H1 (cell line): ENCODE data around the gene NDUFA11. TPM values are rescaled to one million over a fixed set of nuclear protein-coding genes. Genes with fewer than 3 reads are reported as not detected.

Source experiments
- CTCF ChIA-PET: fragments of 300-600 bp; sonication (Branson Sonifier 250); formaldehyde crosslinking; loops from one replicate; lab custom pipeline; 2021; ENCODE audit not compliant: partially characterized antibody; lab: Charles Lee
- POLR2A ChIA-PET: fragments of 300-600 bp; sonication (Branson Sonifier 250); formaldehyde crosslinking; loops from one replicate; lab custom pipeline; 2021; ENCODE audit warnings: inconsistent platforms; ENCODE audit not compliant: partially characterized antibody; lab: Charles Lee
- DNase-seq, 2 experiments: peaks; one replicate each; pipeline versions ENCODE4 v3.0.0 to v3.0.0-alpha.2; 2010 to 2022; ENCODE audit warnings: low spot score in 2 of 2, low read depth in 1 of 2, mixed read lengths in 1 of 2
- FAIRE-seq: peaks from 2 replicates; lab custom pipeline; 2011; peaks lifted over from hg19 to GRCh38; lab: Jason Lieb, UNC
- H2AFZ ChIP-seq: 2 replicates; pipeline ENCODE4 v1.8.1; 2012; ENCODE audit warnings: low read length, inconsistent platforms
- H2AK5ac ChIP-seq: 2 replicates; pipeline ENCODE4 v1.6.1; 2013; ENCODE audit warnings: low read depth, low read length
- H2BK120ac ChIP-seq: replicated peaks from 2 replicates; pipeline ENCODE3; 2013; ENCODE audit warnings: low read depth, low read length, inconsistent platforms
- H2BK12ac ChIP-seq: 2 replicates; pipeline ENCODE4 v1.6.1; 2013; ENCODE audit warnings: low read depth, low read length
- H2BK15ac ChIP-seq: 2 replicates; pipeline ENCODE4 v1.6.1; 2013; ENCODE audit warnings: low read length
- H2BK20ac ChIP-seq: 2 replicates; pipeline ENCODE4 v1.6.1; 2013; ENCODE audit warnings: low read length
- H2BK5ac ChIP-seq: 2 replicates; pipeline ENCODE4 v1.6.1; 2013; ENCODE audit warnings: low read depth, low read length
- H3K14ac ChIP-seq: 2 replicates; pipeline ENCODE4 v1.6.1; 2013; ENCODE audit warnings: inconsistent platforms; ENCODE audit not compliant: insufficient read length
- H3K18ac ChIP-seq: 2 replicates; pipeline ENCODE4 v1.6.1; 2013; ENCODE audit warnings: low read length; ENCODE audit errors: extremely low read depth
- H3K23ac ChIP-seq: 2 replicates; pipeline ENCODE4 v1.6.1; 2013; ENCODE audit warnings: inconsistent platforms; ENCODE audit not compliant: insufficient read length
- H3K23me2 ChIP-seq: 2 replicates; pipeline ENCODE4 v1.6.1; 2013; ENCODE audit warnings: low read depth, low read length
- H3K27ac ChIP-seq: 2 replicates; pipeline ENCODE4 v1.6.1; 2011; ENCODE audit warnings: low read depth, low read length, inconsistent platforms
- H3K27me3 ChIP-seq, 4 experiments: replicated peaks in 1 of 4; 1 replicate in 1 of 4; 2 replicates in 3 of 4; pipeline versions ENCODE4 v1.6.1 to v1.8.1; 2011 to 2013; ENCODE audit warnings: low read length in 3 of 4, mild to moderate bottlenecking in 3 of 4, inconsistent platforms in 2 of 4, mixed read lengths in 2 of 4, moderate library complexity in 1 of 4; ENCODE audit not compliant: control insufficient read depth in 3 of 4, insufficient read depth in 3 of 4; ENCODE audit errors: extremely low read depth in 1 of 4
- H3K36me3 ChIP-seq, 4 experiments: 2 replicates each; pipeline versions ENCODE4 v1.6.1 to v1.8.1; 2011 to 2013; ENCODE audit warnings: mild to moderate bottlenecking in 4 of 4, low read length in 3 of 4, moderate library complexity in 2 of 4, control low read depth in 1 of 4, inconsistent platforms in 1 of 4; ENCODE audit not compliant: insufficient read depth in 4 of 4, control insufficient read depth in 2 of 4
- H3K4ac ChIP-seq: replicated peaks from 2 replicates; pipeline ENCODE3; 2013; ENCODE audit warnings: low read length, low read depth, mixed read lengths, inconsistent platforms; ENCODE audit not compliant: insufficient read length
- H3K4me1 ChIP-seq, 4 experiments: replicated peaks in 1 of 4; 1 replicate in 1 of 4; 2 replicates in 3 of 4; pipeline versions ENCODE4 v1.6.1 to v1.8.1; 2011 to 2013; ENCODE audit warnings: low read length in 3 of 4, inconsistent platforms in 2 of 4, mixed read lengths in 1 of 4; ENCODE audit not compliant: insufficient read depth in 4 of 4, control insufficient read depth in 3 of 4
- H3K4me2 ChIP-seq, 2 experiments: 2 replicates each; pipeline versions ENCODE4 v1.6.1 to v1.8.1; 2011 to 2013; ENCODE audit warnings: low read depth in 2 of 2, low read length in 2 of 2, control low read depth in 1 of 2, inconsistent platforms in 1 of 2, mild to moderate bottlenecking in 1 of 2; ENCODE audit not compliant: insufficient read depth in 1 of 2
- H3K4me3 ChIP-seq, 4 experiments: fragments of 200-600, 300-600 bp in 1 of 4; sonication (generic), shearing (Covaris generic), sonication (Bioruptor Twin) in 1 of 4; 2 replicates each; pipeline versions ENCODE4 v1.5.1 to v1.8.1; 2011 to 2016; ENCODE audit warnings: low read length in 4 of 4, low read depth in 3 of 4, control low read depth in 2 of 4, inconsistent platforms in 2 of 4, mild to moderate bottlenecking in 2 of 4, mixed read lengths in 1 of 4, moderate library complexity in 1 of 4; ENCODE audit not compliant: insufficient read depth in 2 of 4; ENCODE audit errors: extremely low read depth in 1 of 4
- H3K56ac ChIP-seq: replicated peaks from 2 replicates; pipeline ENCODE3; 2013; ENCODE audit warnings: low read depth, mild to moderate bottlenecking, mixed read lengths, low read length, inconsistent platforms; ENCODE audit not compliant: insufficient read length
- H3K79me1 ChIP-seq: 2 replicates; pipeline ENCODE4 v1.6.1; 2013; ENCODE audit warnings: low read depth, low read length, control low read depth
- H3K79me2 ChIP-seq, 2 experiments: 2 replicates each; pipeline versions ENCODE4 v1.6.1 to v1.8.1; 2012 to 2013; ENCODE audit warnings: low read length in 2 of 2, mild to moderate bottlenecking in 2 of 2, inconsistent platforms in 1 of 2; ENCODE audit not compliant: insufficient read depth in 2 of 2, control insufficient read depth in 1 of 2
- H3K9ac ChIP-seq, 4 experiments: replicated peaks in 1 of 4; 1 replicate in 1 of 4; 2 replicates in 3 of 4; pipeline versions ENCODE4 v1.6.1 to v1.8.1; 2011 to 2013; ENCODE audit warnings: low read depth in 3 of 4, low read length in 3 of 4, control low read depth in 2 of 4, mild to moderate bottlenecking in 2 of 4, moderate library complexity in 2 of 4, inconsistent platforms in 1 of 4; ENCODE audit errors: extremely low read depth in 1 of 4
- H3K9me3 ChIP-seq, 2 experiments: 2 replicates each; pipeline versions ENCODE4 v1.6.1 to v1.8.1; 2012 to 2013; ENCODE audit warnings: mild to moderate bottlenecking in 2 of 2, moderate library complexity in 2 of 2, control low read depth in 1 of 2, inconsistent platforms in 1 of 2, low read depth in 1 of 2, low read length in 1 of 2, mixed read lengths in 1 of 2; ENCODE audit not compliant: insufficient read depth in 2 of 2
- H4K20me1 ChIP-seq, 2 experiments: replicated peaks in 1 of 2; 2 replicates each; pipeline versions ENCODE3 to v1.8.1; 2011 to 2013; ENCODE audit warnings: inconsistent platforms in 2 of 2, low read length in 2 of 2, mild to moderate bottlenecking in 1 of 2; ENCODE audit not compliant: insufficient read depth in 2 of 2, control insufficient read depth in 1 of 2
- H4K5ac ChIP-seq: 2 replicates; pipeline ENCODE4 v1.6.1; 2013; ENCODE audit warnings: low read length, low read depth, mixed read lengths, inconsistent platforms; ENCODE audit not compliant: insufficient read length
- H4K8ac ChIP-seq: 2 replicates; pipeline ENCODE4 v1.8.0; 2013; ENCODE audit warnings: mild to moderate bottlenecking, moderate library complexity, low read length, inconsistent platforms; ENCODE audit not compliant: insufficient read depth; ENCODE audit errors: extremely low read depth
- H4K91ac ChIP-seq: replicated peaks from 2 replicates; pipeline ENCODE3; 2013; ENCODE audit warnings: low read length, mixed read lengths, inconsistent platforms; ENCODE audit not compliant: insufficient read length
- ATF3 ChIP-seq: IDR thresholded peaks from 2 replicates; pipeline ENCODE4 v1.6.1; 2011; ENCODE audit warnings: low read depth, mild to moderate bottlenecking, low read length; ENCODE audit not compliant: insufficient read depth
- CHD1 ChIP-seq: IDR thresholded peaks from 2 replicates; pipeline ENCODE4 v1.6.1; 2012; ENCODE audit warnings: low read depth, low read length, improper control_type of control experiment
- CREB1 ChIP-seq: IDR thresholded peaks from 2 replicates; pipeline ENCODE4 v1.6.1; 2012; ENCODE audit warnings: inconsistent platforms
- NANOG ChIP-seq: IDR thresholded peaks from 2 replicates; pipeline ENCODE4 v1.6.1; 2011; ENCODE audit warnings: low read length, low read depth, mild to moderate bottlenecking, inconsistent platforms; ENCODE audit not compliant: insufficient read depth, poor library complexity, severe bottlenecking
- RAD21 ChIP-seq, 2 experiments: IDR thresholded peaks in 1 of 2; conservative IDR thresholded peaks in 1 of 2; 2 replicates each; pipeline ENCODE4 v1.6.1; 2011; ENCODE audit warnings: low read depth in 2 of 2, low read length in 2 of 2, improper control_type of control experiment in 1 of 2, inconsistent platforms in 1 of 2, mild to moderate bottlenecking in 1 of 2, moderate library complexity in 1 of 2
- SRF ChIP-seq: IDR thresholded peaks from 2 replicates; pipeline ENCODE4 v1.6.1; 2011; ENCODE audit warnings: mild to moderate bottlenecking, low read depth, low read length, moderate library complexity
- TEAD4 ChIP-seq: IDR thresholded peaks from 2 replicates; pipeline ENCODE4 v1.6.1; 2012; ENCODE audit warnings: low read depth, low read length, inconsistent platforms, mixed read lengths
- ZNF274 ChIP-seq: IDR thresholded peaks from 2 replicates; pipeline ENCODE4 v1.7.0; 2012; ENCODE audit warnings: low read length, borderline replicate concordance; ENCODE audit errors: extremely low read depth
- WGBS, 2 experiments: shearing (Covaris generic) in 1 of 2; methylation state at CpG; one replicate each; pipeline versions ENCODE4 v1.1.6 to v1.1.7; 2013 to 2015; ENCODE audit warnings: low lambda C conversion rate in 2 of 2, mixed read lengths in 2 of 2, inconsistent platforms in 1 of 2, low coverage in 1 of 2, missing lambda C conversion rate in 1 of 2; ENCODE audit not compliant: insufficient replicate concordance in 2 of 2, insufficient coverage in 1 of 2, insufficient read length in 1 of 2; ENCODE audit errors: extremely low coverage in 1 of 2, missing lambda C conversion rate in 1 of 2; 5-methylcytosine and 5-hydroxymethylcytosine counted together
- polyA plus RNA-seq, 7 experiments: library from polyadenylated mRNA; depleted of rRNA in 3 of 7; stranded (reverse) in 5 of 7; unstranded in 2 of 7; fragments of >200 nt in 5 of 7; fragments of 200-250 nt in 2 of 7; gene quantifications; 1 replicate in 5 of 7; 2 replicates in 1 of 7; 4 replicates in 1 of 7; pipeline versions ENCODE4 v1.2.1 to v1.2.3, GENCODE V29; 2011 to 2013; ENCODE audit warnings: missing spikeins in 2 of 7, mixed read lengths in 2 of 7
- total RNA-seq: library from RNA; stranded (reverse); fragmentation: NEBNext Ultra II Directional; extraction: Animal tissue kit (Norgen Biotek cat#: 25700); gene quantifications from 2 replicates; pipeline ENCODE4 v1.2.1, GENCODE V29; 2021

Gene NDUFA11
- total and polyA plus RNA-seq, 2 of the 8 experiments (the other 6 are each of a cell fraction or from before 2014, with no cell fraction given) = 205 to 1,037 TPM

GRCh38 chr19:5881543-5882299, 21.9 kb downstream of the NDUFA11 start:
- no peak overlapping the region for H4K91ac ChIP-seq
- no peak overlapping the region for H4K5ac ChIP-seq
- no peaks in the 10 kb centered on the region for H3K79me1 ChIP-seq
- POLR2A ChIA-PET = interaction anchor here (1.0 to 2.5 kb wide), 4 partner anchors 9 to 53 kb away, joined by 3 to 8 read pairs (median 5); no protein-coding TSS in a partner anchor
- FAIRE-seq = no peak
- no peak overlapping the region for H3K4me2 ChIP-seq
- no peak overlapping the region for H3K14ac ChIP-seq
- H2BK15ac ChIP-seq = no peak overlapping the region
- no peak overlapping the region for H2BK12ac ChIP-seq
- H4K20me1 ChIP-seq = no peaks in the 10 kb centered on the region
- TF ChIP-seq RAD21 (IDR thresholded peaks at IDR 0.05 in 1 of 2, conservative IDR thresholded peaks at IDR 0.05 in 1 of 2; ENCODE audit: low read depth in 2 of 2, low read length in 2 of 2) (no peak), CREB1 (no peak), SRF (no peak), ZNF274 (no peak), TEAD4 (no peak), ATF3 (no peak), NANOG (no peak), CHD1 (no peak)
- TF ChIP-seq, all 59 proteins: peak for 0
- Histone ChIP-seq H2BK20ac (no peak overlapping the region), H3K23me2 (no peaks in the 10 kb centered on the region), H3K27me3 (peaks cover 0 to 2% (median under 1%) of the 10 kb centered on the region in 4 experiments; a peak in 1 of 7 replicates), H3K23ac (no peak overlapping the region), H3K18ac (no peak overlapping the region; the same call in 1 of the 2 replicates), H3K36me3 (no peaks in the 10 kb centered on the region), H3K4me3 (no peak overlapping the region), H3K56ac (no peak overlapping the region), H4K8ac (no peak overlapping the region), H3K9ac (no peak overlapping the region), H3K27ac (no peak overlapping the region), H3K79me2 (no peaks in the 10 kb centered on the region), H3K4me1 (peaks cover 0 to 17% (median 6%) of the 10 kb centered on the region in 4 experiments; a peak in 6 of 7 replicates), H2AFZ (no peak overlapping the region), H2AK5ac (no peak overlapping the region), H2BK5ac (no peak overlapping the region), H3K4ac (no peak overlapping the region), H3K9me3 (no peaks in the 10 kb centered on the region), H2BK120ac (no peak overlapping the region)
- DNase-seq = no peak
- CTCF ChIA-PET = interaction anchor here (0.7 to 1.6 kb wide), 5 partner anchors 10 to 78 kb away, joined by 3 to 9 read pairs (median 4); no protein-coding TSS in a partner anchor
- 85% methylated on average over 18 of the region's 19 CpGs; no CpG with 5 or more reads in 1 of the 2 experiments for WGBS, 2 experiments
